Epithelial cell of proximal tubule (primary cell): Measurements from ENCODE around the gene OMP. TPM values are rescaled to one million over a fixed set of nuclear protein-coding genes. Genes with fewer than 3 reads are reported as not detected.

Source experiments
- DNase-seq: peaks from one replicate; pipeline ENCODE4 v3.0.0-alpha.2; 2011; ENCODE audit warnings: low read depth
- H3K4me3 ChIP-seq: 2 replicates; pipeline ENCODE4 v1.5.1; 2011; ENCODE audit warnings: low read depth, mild to moderate bottlenecking, low read length
- CTCF ChIP-seq: conservative IDR thresholded peaks from 2 replicates; pipeline ENCODE4 v1.5.1; 2012; ENCODE audit warnings: low read depth, mild to moderate bottlenecking, low read length
- total RNA-seq: library from RNA; depleted of rRNA; stranded (reverse); fragments of >200 nt; gene quantifications from 2 replicates; pipeline ENCODE4 v1.2.3, GENCODE V29; 2015

The OMP gene
- total RNA-seq, 1 donor from 2014 or later: not detected

GRCh38 chr11:77074205-77074604, 28.4 kb upstream of the OMP start:
- no peak for DNase-seq
- H3K4me3 ChIP-seq: no peak overlapping the region
- no peak for TF ChIP-seq CTCF

GRCh38 chr11:77074626-77075221, 27.9 kb upstream of the OMP start:
- TF ChIP-seq CTCF: no peak
- no peak overlapping the region for H3K4me3 ChIP-seq
- DNase-seq: no peak

DNA sequence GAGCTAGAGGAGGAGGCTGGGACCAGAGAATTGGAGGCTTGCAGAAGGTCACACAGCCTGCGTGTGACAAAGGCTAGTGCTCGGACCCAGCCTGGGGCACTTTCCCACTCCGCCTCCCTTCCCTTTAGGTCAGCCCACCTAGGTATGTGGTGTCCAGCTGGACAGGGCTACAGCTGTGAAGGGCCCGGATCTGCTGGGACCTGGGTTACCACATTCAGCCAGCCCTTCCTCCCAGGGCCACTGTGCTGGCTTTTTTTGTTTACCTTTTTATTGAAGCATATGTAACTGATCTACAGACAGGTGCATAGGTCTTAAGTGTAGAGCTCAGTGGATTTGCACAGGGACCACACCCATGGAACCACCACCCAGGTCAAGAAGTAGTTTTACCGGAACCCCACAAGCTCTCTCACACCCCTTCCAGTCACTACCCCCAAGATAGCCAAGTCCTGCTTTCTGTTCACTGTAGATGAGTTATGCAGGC, 27.2 kb upstream of the OMP start:
- no peak overlapping the region for H3K4me3 ChIP-seq
- no peak for DNase-seq
- TF ChIP-seq CTCF: no peak

DNA sequence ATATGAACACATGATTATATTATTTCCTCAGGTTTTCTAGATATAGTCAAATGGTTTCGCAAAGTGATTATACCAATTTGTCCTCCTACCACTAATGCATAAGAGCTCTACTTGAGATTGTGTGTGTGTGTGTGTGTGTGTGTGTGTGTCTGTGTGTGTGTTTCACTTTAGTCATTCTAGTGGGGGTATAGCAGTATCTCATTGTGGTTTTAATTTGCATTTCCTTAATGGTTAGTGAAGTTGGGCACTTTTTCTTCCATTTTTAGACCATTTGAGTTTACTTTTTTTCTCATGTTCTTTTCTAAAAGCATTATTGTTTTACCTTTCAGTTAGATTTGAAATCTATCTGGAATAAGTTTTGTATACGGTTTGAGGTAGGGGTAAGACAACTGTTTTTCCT, 23.0 kb upstream of the OMP start:
- no peak for DNase-seq
- H3K4me3 ChIP-seq: no peak overlapping the region
- TF ChIP-seq CTCF: no peak

DNA sequence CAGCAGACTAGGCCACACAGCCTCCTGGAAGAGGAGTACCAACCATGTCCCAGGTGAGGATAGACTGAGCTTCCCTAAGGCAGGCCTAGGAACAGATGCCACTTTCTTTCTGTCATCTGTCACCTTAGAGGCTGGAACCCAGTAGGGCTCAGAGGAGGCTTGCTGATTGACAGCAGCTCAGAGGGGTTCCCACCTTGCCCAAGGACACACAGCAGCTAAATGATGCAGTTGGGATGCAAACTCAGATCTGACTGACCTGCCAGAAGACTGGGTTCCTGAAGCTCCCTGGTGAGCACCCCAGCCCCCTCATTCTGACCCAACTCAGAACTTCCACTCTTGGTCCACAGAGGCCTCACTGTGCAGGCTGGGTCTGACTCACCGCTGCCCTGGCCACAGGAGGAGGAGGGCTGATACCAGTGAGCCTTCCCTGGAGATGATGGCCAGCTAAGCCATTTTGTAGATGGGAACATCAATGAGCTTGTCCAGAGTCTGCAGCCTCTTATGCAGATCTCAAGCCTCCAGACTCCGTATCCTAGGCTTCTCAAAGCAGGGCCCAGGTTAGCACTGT, 21.9 kb upstream of the OMP start:
- no peak for DNase-seq
- H3K4me3 ChIP-seq: no peak overlapping the region
- TF ChIP-seq CTCF: no peak

DNA sequence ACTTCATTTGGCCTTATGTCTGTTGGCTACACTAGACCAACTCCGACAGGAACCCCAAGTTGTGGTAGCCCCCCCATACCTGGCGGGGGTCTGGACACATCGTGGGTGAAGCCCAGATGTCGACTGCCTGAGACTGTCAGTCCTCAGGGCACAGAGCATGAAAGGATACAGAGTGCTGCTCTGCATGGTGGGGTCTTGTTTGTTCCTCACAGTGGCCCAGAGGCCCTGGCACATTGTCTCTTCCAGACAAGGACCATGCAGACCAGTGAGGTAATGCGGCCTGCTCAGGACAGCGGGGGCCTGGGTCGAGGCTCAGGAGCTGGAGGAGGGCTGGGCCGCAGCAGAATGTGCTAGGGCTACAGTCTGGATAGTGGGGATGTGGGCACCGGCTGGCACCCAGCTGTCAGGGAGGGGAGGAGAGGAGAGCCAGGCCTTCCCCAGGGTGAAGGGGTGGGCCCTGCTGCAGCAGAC, 21.2 kb upstream of the OMP start:
- no peak for DNase-seq
- TF ChIP-seq CTCF: no peak
- H3K4me3 ChIP-seq: no peak overlapping the region
